Measurements from ENCODE around the gene ROR1. TPM values are rescaled to one million over a fixed set of nuclear protein-coding genes. Genes with fewer than 3 reads are reported as not detected.

The ROR1 gene
- total and polyA plus RNA-seq, 2 of the 4 experiments (the other 2 are of a cell fraction) = 4.4 to 10.0 TPM

DNA sequence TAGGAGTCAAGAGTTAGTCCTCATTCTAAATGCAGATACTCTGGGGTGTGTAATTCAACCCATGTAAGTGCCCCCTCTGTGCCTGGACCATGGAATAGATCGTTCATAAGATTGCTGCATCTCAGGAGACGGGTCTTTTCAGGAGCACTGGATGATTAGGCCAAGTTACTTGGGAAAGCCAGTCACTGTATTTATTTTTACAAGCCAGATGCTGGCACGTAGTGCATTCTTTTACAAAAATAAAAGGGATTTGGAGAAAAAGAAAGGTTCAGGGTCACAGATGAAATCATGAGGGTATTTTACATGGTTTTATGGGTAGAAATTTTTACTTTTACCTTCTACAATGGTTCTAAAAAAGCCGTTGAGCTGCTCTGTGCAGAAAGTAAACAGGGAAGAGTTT, 327.0 kb downstream of the ROR1 start:
- Histone ChIP-seq H3K9me1 (ENCODE audit: insufficient read depth, low read length) (peaks cover 5% of the 10 kb centered on the region; the same call in 1 of the 2 replicates), H3K27ac (ENCODE audit: insufficient read depth, low read length) (no peak overlapping the region), H2BK5ac (ENCODE audit: low read depth, low read length, poor library complexity, severe bottlenecking) (no peak overlapping the region), H3K9ac (ENCODE audit: low read depth, low read length) (no peak overlapping the region), H2AFZ (replicated peaks; ENCODE audit: low read length, poor library complexity) (no peak overlapping the region), H3K36me3 (ENCODE audit: control insufficient read depth, insufficient read depth, low read length) (no peaks in the 10 kb centered on the region), H3K4me2 (ENCODE audit: low read depth, low read length) (no peak overlapping the region), H4K5ac (ENCODE audit: low read depth, low read length) (no peak overlapping the region), H3K9me3 (ENCODE audit: control insufficient read depth, insufficient read depth, low read length) (no peaks in the 10 kb centered on the region), H3K4ac (ENCODE audit: low read depth, low read length) (no peak overlapping the region), H3K4me1 (ENCODE audit: control insufficient read depth, insufficient read depth, low read length) (peaks cover 6% of the 10 kb centered on the region; the same call in 1 of the 2 replicates), H2BK120ac (ENCODE audit: low read depth, low read length) (no peak overlapping the region), H2AK9ac (replicated peaks; ENCODE audit: low read depth, low read length, poor library complexity) (no peak overlapping the region), H3K4me3 (ENCODE audit: insufficient read depth, low read depth, low read length) (no peak overlapping the region), H4K8ac (ENCODE audit: low read depth in 2 of 2, low read length in 2 of 2) (no peak overlapping the region), H3K79me1 (ENCODE audit: low read depth in 1 of 2, low read length in 2 of 2) (no peaks in the 10 kb centered on the region), H3K23ac (ENCODE audit: low read depth, low read length) (no peak overlapping the region), H2BK20ac (ENCODE audit: low read depth, low read length) (no peak overlapping the region), H4K20me1 (ENCODE audit: insufficient read depth, low read length) (no peaks in the 10 kb centered on the region), H4K91ac (ENCODE audit: insufficient read depth, low read depth, low read length) (no peak overlapping the region), H3K18ac (ENCODE audit: low read depth, low read length) (no peak overlapping the region), H2AK5ac (ENCODE audit: low read depth, low read length) (no peak overlapping the region), H3K14ac (replicated peaks; ENCODE audit: low read depth, low read length) (no peak overlapping the region), H2BK15ac (ENCODE audit: low read depth, low read length) (no peak overlapping the region), H3K56ac (ENCODE audit: extremely low read depth, insufficient read depth, low read length) (no peak overlapping the region), H3K27me3 (ENCODE audit: control insufficient read depth, insufficient read depth, low read length) (no peaks in the 10 kb centered on the region; the same call in 1 of the 2 replicates)
- 50% methylated on average over 2 of the region's 4 CpGs; no CpG with 5 or more reads in 1 of the 2 experiments for WGBS, 2 experiments (ENCODE audit: extremely low coverage in 2 of 2, insufficient read length in 1 of 2)
- in situ Hi-C loops (cut with MboI; ENCODE audit: low sequenced_read_pairs) (no loop called here), dilution Hi-C loops (cut with HindIII; ENCODE audit: low sequenced_read_pairs, unreplicated experiment) (no loop called here), intact Hi-C loops (cut with micrococcal nuclease) (no loop called here)
- BruUV-seq (replicated peaks) = no TSS peak
- POLR2A ChIA-PET (ENCODE audit: unreplicated experiment) = no interaction called here
- CTCF ChIA-PET = interaction anchor here (1.3 to 2.1 kb wide), 3 partner anchors 36 to 409 kb away, joined by 3 to 6 read pairs (median 3); no protein-coding TSS in a partner anchor
- DNase-seq (peak; percentile 55), ATAC-seq (ENCODE audit: low read depth) (peak; percentile 53)
- TF ChIP-seq MAFK (IDR thresholded peaks at IDR 0.05; ENCODE audit: low read depth, low read length) (no peak), RCOR1 (IDR thresholded peaks at IDR 0.05; ENCODE audit: insufficient replicate concordance, low read length) (no peak), CHD1 (IDR thresholded peaks at IDR 0.05; ENCODE audit: low read depth, low read length) (no peak), MAZ (IDR thresholded peaks at IDR 0.05; ENCODE audit: borderline replicate concordance, low read depth, low read length) (no peak), SMC3 (IDR thresholded peaks at IDR 0.05; ENCODE audit: low read depth, low read length) (no peak), MXI1 (IDR thresholded peaks at IDR 0.05; ENCODE audit: borderline replicate concordance, low read depth, low read length) (no peak), FOS (IDR thresholded peaks at IDR 0.05; ENCODE audit: low read depth, low read length) (no peak), RFX5 (IDR thresholded peaks at IDR 0.05; ENCODE audit: low read depth, low read length) (no peak), RAD21 (IDR thresholded peaks at IDR 0.05; ENCODE audit: low read length) (no peak), NFE2L2 (IDR thresholded peaks at IDR 0.05; ENCODE audit: low read depth, low read length) (no peak), POLR2A (IDR thresholded peaks at IDR 0.05; ENCODE audit: low read depth, low read length) (no peak), CEBPB (IDR thresholded peaks at IDR 0.05; ENCODE audit: low read depth, low read length) (no peak), BHLHE40 (IDR thresholded peaks at IDR 0.05; ENCODE audit: low read depth, low read length) (no peak)
- TF ChIP-seq, protein P1, sequence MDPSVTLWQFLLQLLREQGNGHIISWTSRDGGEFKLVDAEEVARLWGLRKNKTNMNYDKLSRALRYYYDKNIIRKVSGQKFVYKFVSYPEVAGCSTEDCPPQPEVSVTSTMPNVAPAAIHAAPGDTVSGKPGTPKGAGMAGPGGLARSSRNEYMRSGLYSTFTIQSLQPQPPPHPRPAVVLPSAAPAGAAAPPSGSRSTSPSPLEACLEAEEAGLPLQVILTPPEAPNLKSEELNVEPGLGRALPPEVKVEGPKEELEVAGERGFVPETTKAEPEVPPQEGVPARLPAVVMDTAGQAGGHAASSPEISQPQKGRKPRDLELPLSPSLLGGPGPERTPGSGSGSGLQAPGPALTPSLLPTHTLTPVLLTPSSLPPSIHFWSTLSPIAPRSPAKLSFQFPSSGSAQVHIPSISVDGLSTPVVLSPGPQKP (IDR thresholded peaks at IDR 0.05; ENCODE audit: borderline replicate concordance, low read depth, low read length) = no peak
- TF ChIP-seq, protein P2, sequence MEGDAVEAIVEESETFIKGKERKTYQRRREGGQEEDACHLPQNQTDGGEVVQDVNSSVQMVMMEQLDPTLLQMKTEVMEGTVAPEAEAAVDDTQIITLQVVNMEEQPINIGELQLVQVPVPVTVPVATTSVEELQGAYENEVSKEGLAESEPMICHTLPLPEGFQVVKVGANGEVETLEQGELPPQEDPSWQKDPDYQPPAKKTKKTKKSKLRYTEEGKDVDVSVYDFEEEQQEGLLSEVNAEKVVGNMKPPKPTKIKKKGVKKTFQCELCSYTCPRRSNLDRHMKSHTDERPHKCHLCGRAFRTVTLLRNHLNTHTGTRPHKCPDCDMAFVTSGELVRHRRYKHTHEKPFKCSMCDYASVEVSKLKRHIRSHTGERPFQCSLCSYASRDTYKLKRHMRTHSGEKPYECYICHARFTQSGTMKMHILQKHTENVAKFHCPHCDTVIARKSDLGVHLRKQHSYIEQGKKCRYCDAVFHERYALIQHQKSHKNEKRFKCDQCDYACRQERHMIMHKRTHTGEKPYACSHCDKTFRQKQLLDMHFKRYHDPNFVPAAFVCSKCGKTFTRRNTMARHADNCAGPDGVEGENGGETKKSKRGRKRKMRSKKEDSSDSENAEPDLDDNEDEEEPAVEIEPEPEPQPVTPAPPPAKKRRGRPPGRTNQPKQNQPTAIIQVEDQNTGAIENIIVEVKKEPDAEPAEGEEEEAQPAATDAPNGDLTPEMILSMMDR (conservative IDR thresholded peaks at IDR 0.05; ENCODE audit: low read depth, low read length) = no peak
- TF ChIP-seq, protein P3, sequence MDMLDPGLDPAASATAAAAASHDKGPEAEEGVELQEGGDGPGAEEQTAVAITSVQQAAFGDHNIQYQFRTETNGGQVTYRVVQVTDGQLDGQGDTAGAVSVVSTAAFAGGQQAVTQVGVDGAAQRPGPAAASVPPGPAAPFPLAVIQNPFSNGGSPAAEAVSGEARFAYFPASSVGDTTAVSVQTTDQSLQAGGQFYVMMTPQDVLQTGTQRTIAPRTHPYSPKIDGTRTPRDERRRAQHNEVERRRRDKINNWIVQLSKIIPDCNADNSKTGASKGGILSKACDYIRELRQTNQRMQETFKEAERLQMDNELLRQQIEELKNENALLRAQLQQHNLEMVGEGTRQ (IDR thresholded peaks at IDR 0.05; ENCODE audit: low read depth, low read length) = no peak
